SU-DHL-6 (cell line): ENCODE results near the gene C17orf107.

Experiments used
- CTCF ChIP-seq: fragments of 200-600 bp; sonication (generic); IDR thresholded peaks from one replicate; pipeline ENCODE4 v1.5.1; 2017; ENCODE audit warnings: antibody characterized with exemption, mild to moderate bottlenecking, low read length, moderate library complexity; ENCODE audit not compliant: insufficient read depth, poor library complexity, severe bottlenecking
- EZH2phosphoT487 ChIP-seq: fragments of 200-600 bp; sonication (generic), shearing (Covaris generic); conservative IDR thresholded peaks from 2 replicates; pipeline ENCODE4 v1.6.1; 2018; ENCODE audit warnings: mild to moderate bottlenecking, antibody characterized with exemption, low read length, moderate library complexity, mixed read lengths

- TF ChIP-seq CTCF (no peak), EZH2phosphoT487 (no peak)
These were observed 1.1 kb downstream of the C17orf107 start for GRCh38 chr17:4900231-4901107.
